Stimulated activated CD8-positive, alpha-beta memory T cell treated with anti-CD3 and anti-CD28 coated beads, Interleukin-15, amount 100 ng/mL, for 1 hour (primary cell): ENCODE data around the gene PCDHA10.
"Not testable (repeated sequence)": the region's sequence is repeated elsewhere in the genome, so short reads cannot be mapped to it uniquely, and the experiment has no call there.

Experiments
- DNase-seq: peaks from one replicate; pipeline ENCODE4 v3.0.0-alpha.2; 2020; ENCODE audit warnings: low read depth

Gene PCDHA10

GRCh38 chr5:140855772-140856674, at the start of gene PCDHA10:
Gene PCDHA10 (plus strand): TSS chr5:140855897. CDS start chr5:140856049, 152 bp downstream.
- no peak for DNase-seq

- DNase-seq, result no peak
Observed at GRCh38 chr5:140806834-140807775, 48.6 kb upstream of the PCDHA10 start, which contains the start of gene PCDHA4. Gene PCDHA4 (plus strand): TSS chr5:140807068.

GRCh38 chr5:140808241-140808888, 47.3 kb upstream of the PCDHA10 start:
- not testable (repeated sequence) for DNase-seq

DNA sequence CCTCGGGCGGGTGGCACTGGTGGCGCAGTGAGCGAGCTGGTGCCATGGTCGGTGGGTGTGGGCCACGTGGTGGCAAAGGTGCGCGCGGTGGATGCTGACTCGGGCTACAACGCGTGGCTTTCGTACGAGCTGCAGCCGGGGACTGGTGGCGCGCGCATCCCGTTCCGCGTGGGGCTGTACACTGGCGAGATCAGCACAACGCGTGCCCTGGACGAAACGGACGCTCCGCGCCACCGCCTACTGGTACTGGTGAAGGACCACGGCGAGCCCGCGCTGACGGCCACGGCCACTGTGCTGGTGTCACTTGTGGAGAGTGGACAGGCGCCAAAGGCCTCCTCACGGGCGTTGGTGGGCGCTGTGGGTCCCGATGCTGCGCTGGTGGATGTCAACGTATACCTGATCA, 46.8 kb upstream of the PCDHA10 start:
- no peak for DNase-seq

DNA sequence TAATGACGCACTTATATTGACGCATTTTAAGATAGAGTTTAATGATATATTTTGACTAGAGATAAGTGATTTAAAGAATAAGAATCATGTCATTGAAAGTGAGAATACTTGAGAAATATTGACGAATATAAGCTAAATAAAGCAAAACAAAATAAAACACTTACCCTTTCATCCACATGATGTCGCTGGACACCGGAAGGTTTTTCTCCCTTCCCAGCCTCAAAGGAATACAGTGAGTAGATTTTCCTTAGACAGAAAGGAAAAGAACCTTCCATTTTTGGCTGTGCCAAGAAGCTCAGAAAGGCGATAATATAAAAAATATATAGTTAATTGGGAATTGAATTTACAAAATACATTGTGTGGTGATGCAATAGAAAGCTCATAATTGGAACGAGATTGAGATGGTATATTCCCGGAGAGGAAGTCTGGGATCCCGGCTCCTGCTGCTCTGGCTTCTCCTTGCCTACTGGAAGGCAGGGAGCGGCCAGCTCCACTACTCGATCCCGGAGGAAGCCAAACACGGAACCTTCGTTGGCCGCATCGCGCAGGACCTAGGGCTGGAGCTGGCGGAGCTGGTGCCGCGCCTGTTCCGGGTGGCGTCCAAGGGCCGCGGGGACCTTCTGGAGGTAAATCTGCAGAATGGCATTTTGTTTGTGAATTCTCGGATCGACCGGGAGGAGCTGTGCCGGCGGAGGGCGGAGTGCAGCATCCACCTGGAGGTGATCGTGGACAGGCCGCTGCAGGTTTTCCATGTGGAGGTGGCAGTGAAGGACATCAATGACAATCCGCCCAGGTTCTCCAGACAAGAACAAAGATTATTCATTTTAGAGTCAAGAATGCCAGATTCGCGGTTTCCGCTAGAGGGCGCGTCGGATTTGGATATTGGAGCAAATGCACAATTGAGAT, 34.1 kb upstream of the PCDHA10 start, which contains the start of gene PCDHA5:
PCDHA5 (plus strand) TSS at position 239 of the 906 bp plus-strand sequence.
- DNase-seq, result no peak

DNA sequence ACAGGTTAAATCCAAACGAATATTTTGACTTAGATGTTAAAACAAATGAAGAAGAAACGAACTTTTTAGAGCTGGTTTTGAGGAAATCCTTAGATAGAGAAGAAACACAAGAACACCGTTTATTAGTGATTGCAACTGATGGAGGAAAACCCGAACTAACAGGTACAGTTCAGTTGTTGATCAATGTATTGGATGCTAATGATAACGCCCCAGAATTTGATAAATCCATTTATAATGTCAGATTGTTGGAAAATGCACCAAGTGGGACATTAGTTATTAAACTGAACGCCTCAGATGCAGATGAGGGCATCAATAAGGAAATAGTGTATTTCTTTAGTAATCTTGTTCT, 33.4 kb upstream of the PCDHA10 start:
- DNase-seq, result no peak

DNA sequence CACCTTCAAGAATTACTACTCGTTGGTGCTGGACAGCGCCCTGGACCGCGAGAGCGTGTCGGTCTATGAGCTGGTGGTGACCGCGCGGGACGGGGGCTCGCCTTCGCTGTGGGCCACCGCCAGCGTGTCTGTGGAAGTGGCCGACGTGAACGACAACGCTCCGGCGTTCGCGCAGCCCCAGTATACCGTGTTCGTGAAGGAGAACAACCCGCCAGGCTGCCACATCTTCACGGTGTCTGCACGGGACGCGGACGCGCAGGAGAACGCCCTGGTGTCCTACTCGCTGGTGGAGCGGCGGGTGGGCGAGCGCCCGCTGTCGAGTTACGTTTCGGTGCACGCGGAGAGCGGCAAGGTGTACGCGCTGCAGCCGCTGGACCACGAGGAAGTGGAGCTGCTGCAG, 32.7 kb upstream of the PCDHA10 start:
- not testable (repeated sequence) for DNase-seq

- DNase-seq, result no peak
Observed at GRCh38 chr5:140823475-140823874, 32.2 kb upstream of the PCDHA10 start.

- DNase-seq, result no peak
Observed at GRCh38 chr5:140827704-140828361, 27.9 kb upstream of the PCDHA10 start, which contains the start of gene PCDHA6. Gene PCDHA6 (plus strand): TSS chr5:140827960. CDS start chr5:140828092, 132 bp downstream.

- DNase-seq, result no peak
Observed at GRCh38 chr5:140828362-140828737, 27.3 kb upstream of the PCDHA10 start.

GRCh38 chr5:140829511-140830501, 25.9 kb upstream of the PCDHA10 start:
- not testable (repeated sequence) for DNase-seq

DNA sequence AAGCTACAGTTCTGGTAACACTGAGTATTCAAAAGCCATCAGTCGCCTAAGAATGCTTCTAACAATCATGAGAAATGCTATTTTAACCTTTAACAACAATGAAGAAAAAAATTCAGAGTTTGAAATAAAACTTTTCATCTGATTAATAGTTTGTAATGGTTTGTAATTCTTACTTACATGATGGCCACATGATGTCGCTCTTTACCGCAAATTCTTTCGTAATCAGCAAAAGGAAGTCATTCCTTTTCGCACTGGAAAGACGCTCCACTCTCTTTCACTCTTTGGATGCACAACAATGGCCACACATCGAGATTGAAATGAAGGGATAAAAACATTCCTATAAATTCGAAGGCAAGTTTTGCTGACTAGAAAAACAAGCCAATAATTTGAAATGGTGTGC, 21.7 kb upstream of the PCDHA10 start, which contains the start of gene PCDHA7:
PCDHA7 (plus strand) TSS at position 277 of the 400 bp plus-strand sequence; CDS start at position 392, 115 bp downstream.
- no peak for DNase-seq

GRCh38 chr5:140834439-140835008, 21.2 kb upstream of the PCDHA10 start:
- not testable (repeated sequence) for DNase-seq

- DNase-seq, result no peak
Observed at GRCh38 chr5:140835622-140836510, 19.8 kb upstream of the PCDHA10 start.

DNA sequence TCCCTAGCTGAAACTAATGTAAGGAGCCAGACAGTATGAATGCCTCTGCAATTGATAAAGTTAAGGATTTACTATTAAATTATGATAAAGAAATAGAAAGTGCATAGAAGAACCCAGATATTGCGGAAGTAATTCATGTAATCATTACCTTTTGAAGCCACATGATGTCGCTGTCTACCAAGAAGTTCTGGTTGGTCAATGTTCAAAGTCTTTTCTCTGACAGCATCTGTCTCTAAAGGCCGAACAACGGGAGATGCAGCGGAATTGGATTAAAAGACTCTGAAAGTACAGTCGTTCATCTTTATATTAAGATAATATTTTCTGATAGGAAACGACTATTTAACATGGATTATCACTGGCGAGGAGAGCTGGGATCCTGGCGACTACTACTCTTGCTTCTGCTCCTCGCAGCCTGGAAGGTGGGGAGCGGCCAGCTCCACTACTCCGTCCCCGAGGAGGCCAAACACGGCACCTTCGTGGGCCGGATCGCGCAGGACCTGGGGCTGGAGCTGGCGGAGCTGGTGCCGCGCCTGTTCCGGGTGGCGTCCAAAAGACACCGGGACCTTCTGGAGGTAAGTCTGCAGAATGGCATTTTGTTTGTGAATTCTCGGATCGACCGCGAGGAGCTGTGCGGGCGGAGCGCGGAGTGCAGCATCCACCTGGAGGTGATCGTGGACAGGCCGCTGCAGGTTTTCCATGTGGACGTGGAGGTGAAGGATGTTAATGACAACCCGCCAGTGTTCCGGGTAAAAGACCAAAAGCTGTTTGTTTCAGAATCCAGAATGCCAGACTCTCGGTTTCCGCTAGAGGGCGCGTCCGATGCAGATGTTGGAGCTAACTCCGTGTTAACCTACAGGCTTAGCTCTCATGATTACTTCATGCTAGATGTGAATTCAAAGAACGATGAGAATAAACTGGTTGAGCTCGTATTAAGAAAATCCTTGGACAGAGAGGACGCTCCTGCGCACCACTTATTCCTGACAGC, 14.4 kb upstream of the PCDHA10 start, which contains the start of gene PCDHA8:
PCDHA8 (plus strand) TSS at position 210 of the 985 bp plus-strand sequence; CDS start at position 345, 135 bp downstream.
- DNase-seq, result no peak
